ENCODE measurements around the gene RAB20. TPM values are rescaled to one million over a fixed set of nuclear protein-coding genes. Genes with fewer than 3 reads are reported as not detected.
A peak's percentile ranks its signal among the peaks of the same experiment; 100 is the strongest.

The RAB20 gene
- total RNA-seq, 1 experiment from 2014 or later, result 0.88 TPM

DNA sequence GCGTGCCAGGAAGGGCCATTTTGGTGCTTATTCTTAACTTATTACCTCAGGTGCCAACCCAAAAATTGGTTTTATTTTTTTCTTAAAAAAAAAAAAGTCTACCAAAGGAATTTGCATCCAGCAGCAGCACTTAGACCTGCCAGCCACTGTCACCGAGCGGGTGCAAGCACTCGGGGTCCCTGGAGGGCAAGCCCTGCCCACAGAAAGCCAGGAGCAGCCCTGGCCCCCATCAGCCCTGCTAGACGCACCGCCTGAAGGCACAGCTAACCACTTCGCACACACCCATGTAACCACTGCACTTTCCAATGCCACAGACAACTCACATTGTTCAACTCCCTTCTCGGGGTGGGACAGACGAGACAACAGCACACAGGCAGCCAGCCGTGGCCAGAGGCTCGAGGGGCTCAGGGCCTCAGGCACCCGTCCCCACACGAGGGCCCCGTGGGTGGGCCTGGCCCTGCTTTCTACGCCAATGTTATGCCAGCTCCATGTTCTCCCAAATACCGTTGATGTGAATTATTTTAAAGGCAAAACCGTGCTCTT is 49.3 kb downstream of the RAB20 start:
- Histone ChIP-seq H3K36me3 (ENCODE audit: insufficient read depth, low read length, poor library complexity, severe bottlenecking) (peaks cover 34% of the 10 kb centered on the region), H3K4me1 (ENCODE audit: insufficient read depth, low read length, poor library complexity, severe bottlenecking) (no peaks in the 10 kb centered on the region), H3K27ac (ENCODE audit: low read depth, low read length, poor library complexity, severe bottlenecking) (no peak overlapping the region), H3K4me3 (ENCODE audit: low read depth, low read length, poor library complexity, severe bottlenecking) (no peak overlapping the region), H3K27me3 (replicated peaks; ENCODE audit: insufficient read depth, low read depth, low read length, poor library complexity) (no peaks in the 10 kb centered on the region), H3K9me3 (ENCODE audit: low read depth, low read length, poor library complexity, severe bottlenecking) (no peaks in the 10 kb centered on the region)
- no peak for DNase-seq (ENCODE audit: low spot score)
- ChIA-PET POLR2A (ENCODE audit: low non-redundant PET) (no interaction called here), CTCF (no interaction called here)
- intact Hi-C loops (cut with micrococcal nuclease; ENCODE audit: unreplicated experiment), result no loop called here
- TSS peak; percentile 98 for BruUV-seq (replicated peaks)
- no peak for TF ChIP-seq EZH2 (IDR thresholded peaks at IDR 0.05; ENCODE audit: borderline replicate concordance, low read depth, low read length, poor library complexity, severe bottlenecking)
- TF ChIP-seq, protein P1, sequence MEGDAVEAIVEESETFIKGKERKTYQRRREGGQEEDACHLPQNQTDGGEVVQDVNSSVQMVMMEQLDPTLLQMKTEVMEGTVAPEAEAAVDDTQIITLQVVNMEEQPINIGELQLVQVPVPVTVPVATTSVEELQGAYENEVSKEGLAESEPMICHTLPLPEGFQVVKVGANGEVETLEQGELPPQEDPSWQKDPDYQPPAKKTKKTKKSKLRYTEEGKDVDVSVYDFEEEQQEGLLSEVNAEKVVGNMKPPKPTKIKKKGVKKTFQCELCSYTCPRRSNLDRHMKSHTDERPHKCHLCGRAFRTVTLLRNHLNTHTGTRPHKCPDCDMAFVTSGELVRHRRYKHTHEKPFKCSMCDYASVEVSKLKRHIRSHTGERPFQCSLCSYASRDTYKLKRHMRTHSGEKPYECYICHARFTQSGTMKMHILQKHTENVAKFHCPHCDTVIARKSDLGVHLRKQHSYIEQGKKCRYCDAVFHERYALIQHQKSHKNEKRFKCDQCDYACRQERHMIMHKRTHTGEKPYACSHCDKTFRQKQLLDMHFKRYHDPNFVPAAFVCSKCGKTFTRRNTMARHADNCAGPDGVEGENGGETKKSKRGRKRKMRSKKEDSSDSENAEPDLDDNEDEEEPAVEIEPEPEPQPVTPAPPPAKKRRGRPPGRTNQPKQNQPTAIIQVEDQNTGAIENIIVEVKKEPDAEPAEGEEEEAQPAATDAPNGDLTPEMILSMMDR (conservative IDR thresholded peaks at IDR 0.05; ENCODE audit: low read depth, low read length), result no peak

- ChIA-PET POLR2A (ENCODE audit: low non-redundant PET) (no interaction called here), CTCF (no interaction called here)
- BruUV-seq (replicated peaks), result no TSS peak
- no peaks in the 10 kb centered on the region for H3K4me1 ChIP-seq (ENCODE audit: insufficient read depth, low read length, poor library complexity, severe bottlenecking)
- no peaks in the 10 kb centered on the region for H3K9me3 ChIP-seq (ENCODE audit: low read depth, low read length, poor library complexity, severe bottlenecking)
- H3K4me3 ChIP-seq (ENCODE audit: low read depth, low read length, poor library complexity, severe bottlenecking), result no peak overlapping the region
- H3K27ac ChIP-seq (ENCODE audit: low read depth, low read length, poor library complexity, severe bottlenecking), result no peak overlapping the region
- H3K27me3 ChIP-seq (replicated peaks; ENCODE audit: insufficient read depth, low read depth, low read length, poor library complexity), result no peaks in the 10 kb centered on the region
- TF ChIP-seq, protein P1 (conservative IDR thresholded peaks at IDR 0.05; ENCODE audit: low read depth, low read length), result no peak
- no peak for TF ChIP-seq EZH2 (IDR thresholded peaks at IDR 0.05; ENCODE audit: borderline replicate concordance, low read depth, low read length, poor library complexity, severe bottlenecking)
- no peak for DNase-seq (ENCODE audit: low spot score)
- intact Hi-C loops (cut with micrococcal nuclease; ENCODE audit: unreplicated experiment), result no loop called here
- H3K36me3 ChIP-seq (ENCODE audit: insufficient read depth, low read length, poor library complexity, severe bottlenecking), result peaks cover 40% of the 10 kb centered on the region
Observed at GRCh38 chr13:110511509-110512181, 49.9 kb downstream of the RAB20 start.

DNA sequence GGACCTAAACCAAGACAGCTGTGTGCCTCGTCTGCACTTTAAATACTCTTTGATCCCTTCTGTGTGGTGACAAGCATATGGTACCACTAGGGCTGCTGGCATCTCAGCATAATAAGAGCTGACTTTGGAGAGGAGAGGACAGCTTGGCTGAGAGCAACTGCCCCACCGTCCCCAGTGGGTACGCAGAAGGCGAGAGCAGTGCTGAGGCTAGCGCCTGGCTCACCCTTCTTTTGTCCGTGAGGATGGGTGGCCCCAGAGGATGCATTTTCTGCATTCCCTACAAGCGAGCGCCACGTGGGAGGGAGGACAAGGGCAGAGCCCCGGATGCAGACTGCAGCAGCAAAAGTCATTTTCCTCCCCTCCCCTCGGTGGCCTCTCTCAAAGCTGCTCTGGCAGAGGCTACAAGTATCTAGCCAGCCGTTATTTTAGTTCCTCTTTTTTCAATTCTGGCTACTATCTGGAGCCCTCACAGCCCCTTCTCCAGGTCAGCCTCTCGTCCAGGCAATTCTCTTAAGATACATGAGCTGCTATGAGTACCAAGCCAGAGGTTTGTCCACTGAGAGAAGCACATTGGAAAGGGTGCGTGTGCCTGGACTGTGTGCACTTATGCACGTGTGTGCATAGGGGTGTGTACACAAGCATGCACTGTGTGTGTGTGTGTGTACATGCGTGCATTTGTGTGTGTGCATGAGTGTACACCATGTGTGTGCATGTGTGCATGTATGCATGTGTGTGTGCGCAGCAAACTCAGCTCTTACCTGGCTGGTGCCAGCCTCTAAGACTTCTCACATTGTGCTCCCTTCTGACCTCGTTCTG is 51.3 kb downstream of the RAB20 start:
- intact Hi-C loops (cut with micrococcal nuclease; ENCODE audit: unreplicated experiment), result no loop called here
- no peaks in the 10 kb centered on the region for H3K9me3 ChIP-seq (ENCODE audit: low read depth, low read length, poor library complexity, severe bottlenecking)
- no TSS peak for BruUV-seq (replicated peaks)
- H3K36me3 ChIP-seq (ENCODE audit: insufficient read depth, low read length, poor library complexity, severe bottlenecking), result peaks cover 42% of the 10 kb centered on the region
- TF ChIP-seq EZH2 (IDR thresholded peaks at IDR 0.05; ENCODE audit: borderline replicate concordance, low read depth, low read length, poor library complexity, severe bottlenecking), result no peak
- TF ChIP-seq, protein P1 (conservative IDR thresholded peaks at IDR 0.05; ENCODE audit: low read depth, low read length), result no peak
- no peaks in the 10 kb centered on the region for H3K4me1 ChIP-seq (ENCODE audit: insufficient read depth, low read length, poor library complexity, severe bottlenecking)
- CTCF ChIA-PET, result no interaction called here
- DNase-seq (ENCODE audit: low spot score), result no peak
- POLR2A ChIA-PET (ENCODE audit: low non-redundant PET), result no interaction called here
- H3K4me3 ChIP-seq (ENCODE audit: low read depth, low read length, poor library complexity, severe bottlenecking), result no peak overlapping the region
- no peaks in the 10 kb centered on the region for H3K27me3 ChIP-seq (replicated peaks; ENCODE audit: insufficient read depth, low read depth, low read length, poor library complexity)
- no peak overlapping the region for H3K27ac ChIP-seq (ENCODE audit: low read depth, low read length, poor library complexity, severe bottlenecking)
